Endothelial cell of umbilical vein (primary cell): ENCODE results near the gene BAZ1B. TPM values are rescaled to one million over a fixed set of nuclear protein-coding genes. Genes with fewer than 3 reads are reported as not detected.

Source experiments
- BruUV-seq: library from RNA; stranded (reverse); fragments of 400-500 nt; replicated peaks from 2 replicates; lab custom pipeline; 2021; lab: Mats Ljungman, UMichigan
- CTCF ChIA-PET: fragments of 300-600, 350-600 bp; sonication (Branson Sonifier 250); formaldehyde crosslinking; loops from one replicate; lab custom pipeline; 2021; ENCODE audit warnings: antibody characterized with exemption, inconsistent platforms; lab: Charles Lee
- POLR2A ChIA-PET: fragments of 300-600, 350-600 bp; sonication (Branson Sonifier 250); formaldehyde crosslinking; loops from one replicate; lab custom pipeline; 2021; ENCODE audit warnings: antibody characterized with exemption, inconsistent platforms; lab: Charles Lee
- DNase-seq: peaks from one replicate; pipeline ENCODE4 v3.0.0-alpha.2; 2011; ENCODE audit warnings: low read depth, low spot score
- FAIRE-seq: peaks from 2 replicates; lab custom pipeline; 2011; peaks lifted over from hg19 to GRCh38; lab: Jason Lieb, UNC
- H2AFZ ChIP-seq: 2 replicates; pipeline ENCODE4 v1.6.0; 2012; ENCODE audit warnings: low read depth, low read length, control low read depth, inconsistent platforms
- H3K27ac ChIP-seq: 2 replicates; pipeline ENCODE4 v1.5.1; 2011; ENCODE audit warnings: low read depth, mild to moderate bottlenecking, control low read depth, low read length, moderate library complexity; ENCODE audit not compliant: insufficient read depth
- H3K27me3 ChIP-seq, 2 experiments: 2 replicates each; pipeline versions ENCODE4 v1.6.0 to v1.6.1; 2011; ENCODE audit warnings: low read length in 2 of 2, mixed read lengths in 1 of 2; ENCODE audit not compliant: control insufficient read depth in 2 of 2, insufficient read depth in 2 of 2
- H3K36me3 ChIP-seq, 2 experiments: 2 replicates in 1 of 2; 3 replicates in 1 of 2; pipeline ENCODE4 v1.5.1; 2011; ENCODE audit warnings: low read length in 2 of 2, mild to moderate bottlenecking in 1 of 2, moderate library complexity in 1 of 2; ENCODE audit not compliant: control insufficient read depth in 2 of 2, insufficient read depth in 2 of 2; ENCODE audit errors: extremely low read depth in 1 of 2
- H3K4me1 ChIP-seq: 3 replicates; pipeline ENCODE4 v1.5.1; 2011; ENCODE audit warnings: mild to moderate bottlenecking, low read length; ENCODE audit not compliant: control insufficient read depth, insufficient read depth; ENCODE audit errors: extremely low read depth
- H3K4me2 ChIP-seq: 2 replicates; pipeline ENCODE4 v1.6.1; 2011; ENCODE audit warnings: low read length, control low read depth, mixed read lengths; ENCODE audit not compliant: insufficient read depth
- H3K4me3 ChIP-seq, 3 experiments: fragments of 200-600 bp in 1 of 3; sonication (generic), shearing (Covaris generic) in 1 of 3; replicated peaks in 1 of 3; 2 replicates each; pipeline ENCODE4 v1.5.1; 2011 to 2016; ENCODE audit warnings: control low read depth in 3 of 3, low read length in 3 of 3, mild to moderate bottlenecking in 2 of 3, inconsistent platforms in 1 of 3, low read depth in 1 of 3, moderate library complexity in 1 of 3; ENCODE audit not compliant: insufficient read depth in 1 of 3
- H3K79me2 ChIP-seq: 2 replicates; pipeline ENCODE4 v1.6.0; 2012; ENCODE audit warnings: low read length, inconsistent platforms; ENCODE audit not compliant: control insufficient read depth, insufficient read depth
- H3K9ac ChIP-seq: replicated peaks from 2 replicates; pipeline ENCODE3; 2011; ENCODE audit warnings: low read length, control low read depth; ENCODE audit not compliant: insufficient read depth; ENCODE audit errors: extremely low read depth
- H3K9me1 ChIP-seq: replicated peaks from 3 replicates; pipeline ENCODE4 v1.6.0; 2011; ENCODE audit warnings: mild to moderate bottlenecking, low read length; ENCODE audit not compliant: control insufficient read depth, insufficient read depth; ENCODE audit errors: extremely low read depth
- H3K9me3 ChIP-seq: replicated peaks from 2 replicates; pipeline ENCODE4 v1.5.1; 2012; ENCODE audit warnings: low read length, inconsistent platforms; ENCODE audit not compliant: control insufficient read depth, insufficient read depth
- H4K20me1 ChIP-seq: replicated peaks from 2 replicates; pipeline ENCODE3; 2011; ENCODE audit warnings: mild to moderate bottlenecking, low read length; ENCODE audit not compliant: control insufficient read depth, insufficient read depth; ENCODE audit errors: extremely low read depth
- CTCF ChIP-seq, 2 donors: IDR thresholded peaks; 1 replicate in 1 of 2; 2 replicates in 1 of 2; pipeline ENCODE4 v1.5.1; 2011; ENCODE audit warnings: low read length in 2 of 2, mild to moderate bottlenecking in 2 of 2, moderate library complexity in 2 of 2, control low read depth in 1 of 2, inconsistent platforms in 1 of 2, low read depth in 1 of 2; ENCODE audit not compliant: insufficient read depth in 1 of 2; ENCODE audit errors: extremely low read depth in 1 of 2
- EZH2 ChIP-seq: IDR thresholded peaks from 2 replicates; pipeline ENCODE4 v1.6.1; 2012; ENCODE audit warnings: borderline replicate concordance, low read depth, mild to moderate bottlenecking, moderate library complexity, low read length, inconsistent platforms; ENCODE audit not compliant: severe bottlenecking
- FOS ChIP-seq: IDR thresholded peaks from 2 replicates; pipeline ENCODE4 v1.6.1; 2011; ENCODE audit warnings: mild to moderate bottlenecking, low read length, moderate library complexity, borderline replicate concordance; ENCODE audit not compliant: insufficient read depth
- GATA2 ChIP-seq: IDR thresholded peaks from 2 replicates; pipeline ENCODE4 v1.7.0; 2011; ENCODE audit warnings: low read depth, mild to moderate bottlenecking, moderate library complexity, mixed read lengths, low read length; ENCODE audit not compliant: insufficient read length, insufficient read depth
- JUN ChIP-seq: IDR thresholded peaks from 2 replicates; pipeline ENCODE4 v1.6.1; 2011; ENCODE audit warnings: borderline replicate concordance, low read depth; ENCODE audit not compliant: insufficient read length, insufficient read depth
- MYC ChIP-seq: IDR thresholded peaks from one replicate; pipeline ENCODE4 v1.6.1; 2011; ENCODE audit warnings: mild to moderate bottlenecking, low read depth, low read length
- POLR2A ChIP-seq: IDR thresholded peaks from 2 replicates; pipeline ENCODE4 v1.6.1; 2012; ENCODE audit warnings: low read depth, mild to moderate bottlenecking, control low read depth, low read length
- POLR2AphosphoS5 ChIP-seq: IDR thresholded peaks from 2 replicates; pipeline ENCODE4 v1.6.1; 2012; ENCODE audit warnings: low read depth, mild to moderate bottlenecking, control low read depth, low read length, moderate library complexity; ENCODE audit not compliant: insufficient read depth
- dilution Hi-C: fragments of 300-500 bp; cut with MboI; formaldehyde crosslinking; loops from one replicate; pipeline ENCODE4 v1.15.0; 2019; ENCODE audit warnings: low sequenced_read_pairs; ENCODE audit not compliant: extremely low pct_ligation_motif_present
- intact Hi-C: fragments of 100-400 bp; cut with micrococcal nuclease; formaldehyde crosslinking; loops from one replicate; pipeline ENCODE4 v1.10.0; 2022
- polyA plus RNA-seq, 4 experiments: library from polyadenylated mRNA; depleted of rRNA in 3 of 4; stranded (reverse) in 3 of 4; unstranded in 1 of 4; fragments of >200 nt; gene quantifications; 2 replicates each; pipeline versions ENCODE4 v1.2.1 to v1.2.3, GENCODE V29; 2011 to 2012; ENCODE audit warnings: missing spikeins in 1 of 4
- total RNA-seq: library from RNA; stranded (reverse); gene quantifications from 2 replicates; pipeline ENCODE4 v1.2.3, GENCODE V29; 2021
- TF ChIP-seq, protein P1 (sequence below): IDR thresholded peaks from 2 replicates; pipeline ENCODE4 v1.6.1; 2011; ENCODE audit not compliant: insufficient read depth, insufficient read length

Gene BAZ1B
- total and polyA plus RNA-seq, 2 donors (not counting 3 experiments of a cell fraction or from before 2014, with no cell fraction given): 16.2 to 74.7 TPM

DNA sequence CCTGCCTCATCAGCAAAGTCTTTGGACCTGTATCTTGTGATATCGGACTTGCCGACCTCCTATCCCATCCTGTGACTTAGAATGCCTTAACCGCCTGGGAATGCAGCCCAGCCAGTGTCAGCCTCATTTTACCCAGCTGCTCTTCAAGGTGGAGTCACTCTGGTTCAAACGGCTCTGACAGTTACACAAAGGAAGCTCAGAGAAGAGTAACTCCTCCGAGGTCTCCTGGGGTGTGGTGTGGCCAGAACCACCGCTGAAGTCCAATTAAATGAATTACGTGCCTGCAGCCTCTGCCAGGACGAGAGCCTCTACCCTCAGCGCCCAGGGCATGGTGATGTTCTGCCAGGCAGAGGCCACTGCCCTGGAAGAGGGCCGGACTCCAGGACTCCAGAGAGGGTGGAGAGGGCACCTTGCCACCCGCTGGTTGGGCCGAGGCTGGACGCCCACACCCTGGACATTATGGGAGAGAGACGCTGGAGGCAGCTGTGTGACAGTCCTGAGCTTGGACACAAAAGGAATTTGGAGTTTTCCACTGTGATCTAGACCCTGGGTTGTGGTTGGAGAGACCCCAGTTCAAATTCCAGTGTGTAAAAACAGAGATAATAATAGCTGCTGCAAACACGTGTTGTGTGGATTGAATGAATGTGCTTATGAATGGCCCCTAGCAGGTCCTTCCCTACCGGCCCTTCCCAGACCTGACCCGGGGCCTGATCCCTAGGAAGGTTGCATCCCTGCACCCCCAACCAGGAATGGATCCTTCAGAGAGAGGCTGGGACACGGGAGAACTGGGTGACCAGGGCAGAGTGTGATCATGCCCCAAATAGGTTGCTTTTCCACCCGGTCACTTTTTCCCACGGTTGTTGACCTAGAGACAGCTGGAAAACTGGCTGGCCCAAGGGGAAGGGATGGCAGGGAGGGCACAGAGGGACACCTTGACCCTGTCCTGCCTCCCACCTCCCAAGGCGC lies 126.3 kb downstream of the BAZ1B start:
- Histone ChIP-seq H3K4me2 (no peak overlapping the region), H3K9ac (no peak overlapping the region), H2AFZ (no peak overlapping the region), H3K36me3 (no peaks in the 10 kb centered on the region), H3K27me3 (no peaks in the 10 kb centered on the region), H3K9me3 (no peaks in the 10 kb centered on the region), H3K27ac (no peak overlapping the region), H3K4me3 (no peak overlapping the region), H4K20me1 (no peaks in the 10 kb centered on the region), H3K79me2 (no peaks in the 10 kb centered on the region), H3K4me1 (no peaks in the 10 kb centered on the region), H3K9me1 (no peaks in the 10 kb centered on the region)
- ChIA-PET CTCF (interaction anchor here (1.6 kb wide), 1 partner anchor 8 kb away, joined by 4 read pairs; no protein-coding TSS in a partner anchor), POLR2A (no interaction called here)
- no peak for DNase-seq
- BruUV-seq: no TSS peak
- FAIRE-seq: no peak
- dilution Hi-C loops: no loop called here
- intact Hi-C loops: no loop called here
- TF ChIP-seq GATA2: no peak
- no peak for TF ChIP-seq CTCF (IDR thresholded peaks at IDR 0.05; ENCODE audit: extremely low read depth in 1 of 2, insufficient read depth in 1 of 2, low read depth in 1 of 2, low read length in 2 of 2)
- TF ChIP-seq JUN: no peak
- no peak for TF ChIP-seq EZH2
- no peak for TF ChIP-seq FOS
- TF ChIP-seq, protein P1, sequence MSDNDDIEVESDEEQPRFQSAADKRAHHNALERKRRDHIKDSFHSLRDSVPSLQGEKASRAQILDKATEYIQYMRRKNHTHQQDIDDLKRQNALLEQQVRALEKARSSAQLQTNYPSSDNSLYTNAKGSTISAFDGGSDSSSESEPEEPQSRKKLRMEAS: no peak
- TF ChIP-seq POLR2A: no peak
- no peak for TF ChIP-seq POLR2AphosphoS5
- TF ChIP-seq MYC: no peak
